DOHH2 (cell line): ENCODE data around the gene PLIN1.

Source experiments
- CTCF ChIP-seq: fragments of 200-600 bp; sonication (generic); IDR thresholded peaks from one replicate; pipeline ENCODE4 v1.5.1; 2014; ENCODE audit warnings: antibody characterized with exemption, mild to moderate bottlenecking, low read depth, low read length; ENCODE audit not compliant: poor library complexity, severe bottlenecking
- EZH2phosphoT487 ChIP-seq: fragments of 200-600 bp; sonication (generic); IDR thresholded peaks from 2 replicates; pipeline ENCODE4 v1.6.1; 2017; ENCODE audit warnings: borderline replicate concordance, mild to moderate bottlenecking, antibody characterized with exemption, low read length, moderate library complexity, mixed read lengths

- TF ChIP-seq CTCF, result no peak
- no peak for TF ChIP-seq EZH2phosphoT487
Observed at GRCh38 chr15:89641053-89641452, 38.1 kb downstream of the PLIN1 start.
